Measurements from ENCODE around the gene CRISP2.

DNA sequence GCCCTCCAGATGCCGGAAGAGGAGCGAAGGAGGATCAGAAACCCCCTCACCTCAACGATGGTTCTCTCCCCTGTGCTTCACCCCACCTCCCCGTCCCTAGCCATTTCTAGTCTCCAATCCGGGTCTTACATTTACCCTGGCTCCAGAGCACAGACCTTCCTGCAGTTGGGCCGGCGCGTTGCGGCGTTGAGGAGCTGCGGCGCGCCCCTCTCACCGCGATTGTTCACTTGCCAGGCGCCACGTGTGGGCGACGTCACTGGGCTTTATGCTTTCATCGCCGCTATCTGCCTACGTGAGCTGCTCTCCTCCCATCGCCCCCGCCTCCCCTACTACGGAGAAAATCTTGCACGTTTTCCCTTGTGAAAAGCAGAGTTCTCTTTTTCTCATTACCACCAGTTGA is at the start of gene CRISP2:
- TF ChIP-seq, protein P1, sequence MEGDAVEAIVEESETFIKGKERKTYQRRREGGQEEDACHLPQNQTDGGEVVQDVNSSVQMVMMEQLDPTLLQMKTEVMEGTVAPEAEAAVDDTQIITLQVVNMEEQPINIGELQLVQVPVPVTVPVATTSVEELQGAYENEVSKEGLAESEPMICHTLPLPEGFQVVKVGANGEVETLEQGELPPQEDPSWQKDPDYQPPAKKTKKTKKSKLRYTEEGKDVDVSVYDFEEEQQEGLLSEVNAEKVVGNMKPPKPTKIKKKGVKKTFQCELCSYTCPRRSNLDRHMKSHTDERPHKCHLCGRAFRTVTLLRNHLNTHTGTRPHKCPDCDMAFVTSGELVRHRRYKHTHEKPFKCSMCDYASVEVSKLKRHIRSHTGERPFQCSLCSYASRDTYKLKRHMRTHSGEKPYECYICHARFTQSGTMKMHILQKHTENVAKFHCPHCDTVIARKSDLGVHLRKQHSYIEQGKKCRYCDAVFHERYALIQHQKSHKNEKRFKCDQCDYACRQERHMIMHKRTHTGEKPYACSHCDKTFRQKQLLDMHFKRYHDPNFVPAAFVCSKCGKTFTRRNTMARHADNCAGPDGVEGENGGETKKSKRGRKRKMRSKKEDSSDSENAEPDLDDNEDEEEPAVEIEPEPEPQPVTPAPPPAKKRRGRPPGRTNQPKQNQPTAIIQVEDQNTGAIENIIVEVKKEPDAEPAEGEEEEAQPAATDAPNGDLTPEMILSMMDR (conservative IDR thresholded peaks at IDR 0.05; ENCODE audit: low read depth, low read length) = no peak
- no peak for TF ChIP-seq EZH2 (IDR thresholded peaks at IDR 0.05; ENCODE audit: borderline replicate concordance, low read depth, low read length, poor library complexity, severe bottlenecking)
